ENCODE results near the gene UBAP1. TPM values are rescaled to one million over a fixed set of nuclear protein-coding genes. Genes with fewer than 3 reads are reported as not detected.

UBAP1 gene
- total and polyA plus RNA-seq, 2 of the 4 experiments (the other 2 are of a cell fraction): 30.6 to 37.0 TPM

DNA sequence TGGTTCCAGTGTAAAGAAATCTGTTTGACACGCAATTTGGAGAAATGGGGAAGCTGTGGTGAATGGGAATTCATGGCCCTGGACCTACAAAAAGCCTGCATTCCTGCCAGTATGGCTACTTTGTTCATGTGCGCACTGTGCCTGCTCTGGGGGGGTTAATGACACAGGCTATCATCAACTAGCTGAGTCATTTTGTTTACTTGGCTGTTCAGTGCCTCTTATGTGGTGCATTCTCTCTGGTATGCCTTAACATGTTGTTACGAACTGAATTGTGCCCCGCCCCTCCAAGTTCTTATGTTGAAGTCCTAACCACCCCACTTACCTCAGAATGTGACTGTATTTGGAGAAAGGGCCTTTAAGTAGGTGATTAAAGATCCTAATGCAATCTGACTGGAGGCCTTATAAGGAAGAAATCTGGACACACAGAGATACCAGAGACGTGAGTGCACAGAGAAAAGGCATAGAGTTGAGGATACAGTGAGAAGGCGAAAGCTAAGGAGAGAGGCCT, 20.4 kb upstream of the UBAP1 start:
- H2AK5ac ChIP-seq (ENCODE audit: low read depth, low read length): 0 out of 2 replicates have a peak overlapping the region, but pooled peaks have one; percentile 7
- CTCF ChIA-PET: interaction anchor here (0.5 kb wide), 1 partner anchor 262 kb away, joined by 3 read pairs; no protein-coding TSS in a partner anchor
- peak overlapping the region; percentile 57; the same call in 1 of the 2 replicates for H3K18ac ChIP-seq (ENCODE audit: low read depth, low read length)
- H3K9me3 ChIP-seq (ENCODE audit: control insufficient read depth, insufficient read depth, low read length): no peaks in the 10 kb centered on the region
- peak overlapping the region; percentile 61 for H4K5ac ChIP-seq (ENCODE audit: low read depth, low read length)
- peaks cover 4% of the 10 kb centered on the region for H3K4me1 ChIP-seq (ENCODE audit: control insufficient read depth, insufficient read depth, low read length)
- no peaks in the 10 kb centered on the region for H3K27me3 ChIP-seq (ENCODE audit: control insufficient read depth, insufficient read depth, low read length)
- peaks cover 3% of the 10 kb centered on the region; the same call in 1 of the 2 replicates for H3K9me1 ChIP-seq (ENCODE audit: insufficient read depth, low read length)
- no peak overlapping the region for H3K9ac ChIP-seq (ENCODE audit: low read depth, low read length)
- H3K4ac ChIP-seq (ENCODE audit: low read depth, low read length): peak overlapping the region; percentile 82; the same call in 1 of the 2 replicates
- H3K4me3 ChIP-seq (ENCODE audit: insufficient read depth, low read depth, low read length): no peak overlapping the region
- no TSS peak for BruUV-seq (replicated peaks)
- H2BK20ac ChIP-seq (ENCODE audit: low read depth, low read length): peak overlapping the region; percentile 94; the same call in 1 of the 2 replicates
- no CpG with 5 or more reads among the region's 6 CpGs for WGBS, 2 experiments (ENCODE audit: extremely low coverage in 2 of 2, insufficient read length in 1 of 2)
- TF ChIP-seq NFE2L2 (IDR thresholded peaks at IDR 0.05; ENCODE audit: low read depth, low read length) (peak; percentile 78), BHLHE40 (IDR thresholded peaks at IDR 0.05; ENCODE audit: low read depth, low read length) (no peak), SMC3 (IDR thresholded peaks at IDR 0.05; ENCODE audit: low read depth, low read length) (no peak), RFX5 (IDR thresholded peaks at IDR 0.05; ENCODE audit: low read depth, low read length) (no peak), RAD21 (IDR thresholded peaks at IDR 0.05; ENCODE audit: low read length) (no peak), FOS (IDR thresholded peaks at IDR 0.05; ENCODE audit: low read depth, low read length) (no peak), POLR2A (IDR thresholded peaks at IDR 0.05; ENCODE audit: low read depth, low read length) (no peak), RCOR1 (IDR thresholded peaks at IDR 0.05; ENCODE audit: insufficient replicate concordance, low read length) (no peak), CEBPB (IDR thresholded peaks at IDR 0.05; ENCODE audit: low read depth, low read length) (no peak), MAFK (IDR thresholded peaks at IDR 0.05; ENCODE audit: low read depth, low read length) (0 out of 2 replicates have a peak, but pooled peaks have one; percentile 12), CHD1 (IDR thresholded peaks at IDR 0.05; ENCODE audit: low read depth, low read length) (no peak), MAZ (IDR thresholded peaks at IDR 0.05; ENCODE audit: borderline replicate concordance, low read depth, low read length) (peak; percentile 48), MXI1 (IDR thresholded peaks at IDR 0.05; ENCODE audit: borderline replicate concordance, low read depth, low read length) (no peak), ELK1 (IDR thresholded peaks at IDR 0.05; ENCODE audit: borderline replicate concordance, low read depth, low read length) (no peak)
- TF ChIP-seq, protein P1, sequence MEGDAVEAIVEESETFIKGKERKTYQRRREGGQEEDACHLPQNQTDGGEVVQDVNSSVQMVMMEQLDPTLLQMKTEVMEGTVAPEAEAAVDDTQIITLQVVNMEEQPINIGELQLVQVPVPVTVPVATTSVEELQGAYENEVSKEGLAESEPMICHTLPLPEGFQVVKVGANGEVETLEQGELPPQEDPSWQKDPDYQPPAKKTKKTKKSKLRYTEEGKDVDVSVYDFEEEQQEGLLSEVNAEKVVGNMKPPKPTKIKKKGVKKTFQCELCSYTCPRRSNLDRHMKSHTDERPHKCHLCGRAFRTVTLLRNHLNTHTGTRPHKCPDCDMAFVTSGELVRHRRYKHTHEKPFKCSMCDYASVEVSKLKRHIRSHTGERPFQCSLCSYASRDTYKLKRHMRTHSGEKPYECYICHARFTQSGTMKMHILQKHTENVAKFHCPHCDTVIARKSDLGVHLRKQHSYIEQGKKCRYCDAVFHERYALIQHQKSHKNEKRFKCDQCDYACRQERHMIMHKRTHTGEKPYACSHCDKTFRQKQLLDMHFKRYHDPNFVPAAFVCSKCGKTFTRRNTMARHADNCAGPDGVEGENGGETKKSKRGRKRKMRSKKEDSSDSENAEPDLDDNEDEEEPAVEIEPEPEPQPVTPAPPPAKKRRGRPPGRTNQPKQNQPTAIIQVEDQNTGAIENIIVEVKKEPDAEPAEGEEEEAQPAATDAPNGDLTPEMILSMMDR (conservative IDR thresholded peaks at IDR 0.05; ENCODE audit: low read depth, low read length): no peak
- TF ChIP-seq, protein P2, sequence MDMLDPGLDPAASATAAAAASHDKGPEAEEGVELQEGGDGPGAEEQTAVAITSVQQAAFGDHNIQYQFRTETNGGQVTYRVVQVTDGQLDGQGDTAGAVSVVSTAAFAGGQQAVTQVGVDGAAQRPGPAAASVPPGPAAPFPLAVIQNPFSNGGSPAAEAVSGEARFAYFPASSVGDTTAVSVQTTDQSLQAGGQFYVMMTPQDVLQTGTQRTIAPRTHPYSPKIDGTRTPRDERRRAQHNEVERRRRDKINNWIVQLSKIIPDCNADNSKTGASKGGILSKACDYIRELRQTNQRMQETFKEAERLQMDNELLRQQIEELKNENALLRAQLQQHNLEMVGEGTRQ (IDR thresholded peaks at IDR 0.05; ENCODE audit: low read depth, low read length): no peak
- H3K4me2 ChIP-seq (ENCODE audit: low read depth, low read length): peak overlapping the region; percentile 8; the same call in 1 of the 2 replicates
- H2AK9ac ChIP-seq (replicated peaks; ENCODE audit: low read depth, low read length, poor library complexity): no peak overlapping the region
- peak overlapping the region; percentile 70 for H4K91ac ChIP-seq (ENCODE audit: insufficient read depth, low read depth, low read length)
- peak overlapping the region; percentile 74 for H2AFZ ChIP-seq (replicated peaks; ENCODE audit: low read length, poor library complexity)
- intact Hi-C loops (cut with micrococcal nuclease): no loop called here
- no peaks in the 10 kb centered on the region for H3K36me3 ChIP-seq (ENCODE audit: control insufficient read depth, insufficient read depth, low read length)
- peak; percentile 91 for ATAC-seq (ENCODE audit: low read depth)
- no peaks in the 10 kb centered on the region for H3K79me1 ChIP-seq (ENCODE audit: low read depth in 1 of 2, low read length in 2 of 2)
- DNase-seq: peak; percentile 80
- no peaks in the 10 kb centered on the region for H4K20me1 ChIP-seq (ENCODE audit: insufficient read depth, low read length)
- no peak overlapping the region for H3K56ac ChIP-seq (ENCODE audit: extremely low read depth, insufficient read depth, low read length)
- POLR2A ChIA-PET (ENCODE audit: unreplicated experiment): no interaction called here
- peak overlapping the region; percentile 78 for H3K14ac ChIP-seq (replicated peaks; ENCODE audit: low read depth, low read length)
- in situ Hi-C loops (cut with MboI; ENCODE audit: low sequenced_read_pairs): no loop called here
- peak overlapping the region; percentile 48; the same call in 1 of the 2 replicates for H3K27ac ChIP-seq (ENCODE audit: insufficient read depth, low read length)
- dilution Hi-C loops (cut with HindIII; ENCODE audit: low sequenced_read_pairs, unreplicated experiment): no loop called here
- H2BK5ac ChIP-seq (ENCODE audit: low read depth, low read length, poor library complexity, severe bottlenecking): peak overlapping the region; percentile 72
- H2BK15ac ChIP-seq (ENCODE audit: low read depth, low read length): peak overlapping the region; percentile 75
- peak overlapping the region; percentile 49 to 54 for H4K8ac ChIP-seq (ENCODE audit: low read depth in 2 of 2, low read length in 2 of 2)
- peak overlapping the region; percentile 18; the same call in 1 of the 2 replicates for H3K23ac ChIP-seq (ENCODE audit: low read depth, low read length)
- H2BK120ac ChIP-seq (ENCODE audit: low read depth, low read length): peak overlapping the region; percentile 67

All from IMR-90 (cell line).